ENCODE data around the gene CINP.

The CINP gene

GRCh38 chr14:102375119-102375518, 12.4 kb upstream of the CINP start:
- Histone ChIP-seq H3K27ac (ENCODE audit: low read length) (no peak overlapping the region), H3K9ac (ENCODE audit: low read length) (no peak overlapping the region), H3K9me3 (ENCODE audit: insufficient read depth, low read length) (no peaks in the 10 kb centered on the region), H3K36me3 (replicated peaks; ENCODE audit: low read depth, low read length) (no peaks in the 10 kb centered on the region), H3K4me1 (ENCODE audit: low read length) (peaks cover 26% of the 10 kb centered on the region), H3K4me3 (ENCODE audit: low read length) (no peak overlapping the region), H3K4me2 (ENCODE audit: low read length) (no peak overlapping the region), H2AFZ (ENCODE audit: low read depth, low read length) (no peak overlapping the region), H3K79me2 (ENCODE audit: low read length) (peaks cover 9% of the 10 kb centered on the region; the same call in 1 of the 2 replicates), H4K20me1 (ENCODE audit: insufficient read depth, low read length) (no peaks in the 10 kb centered on the region), H3K27me3 (ENCODE audit: low read depth, low read length) (no peaks in the 10 kb centered on the region)
- TF ChIP-seq, protein P1, sequence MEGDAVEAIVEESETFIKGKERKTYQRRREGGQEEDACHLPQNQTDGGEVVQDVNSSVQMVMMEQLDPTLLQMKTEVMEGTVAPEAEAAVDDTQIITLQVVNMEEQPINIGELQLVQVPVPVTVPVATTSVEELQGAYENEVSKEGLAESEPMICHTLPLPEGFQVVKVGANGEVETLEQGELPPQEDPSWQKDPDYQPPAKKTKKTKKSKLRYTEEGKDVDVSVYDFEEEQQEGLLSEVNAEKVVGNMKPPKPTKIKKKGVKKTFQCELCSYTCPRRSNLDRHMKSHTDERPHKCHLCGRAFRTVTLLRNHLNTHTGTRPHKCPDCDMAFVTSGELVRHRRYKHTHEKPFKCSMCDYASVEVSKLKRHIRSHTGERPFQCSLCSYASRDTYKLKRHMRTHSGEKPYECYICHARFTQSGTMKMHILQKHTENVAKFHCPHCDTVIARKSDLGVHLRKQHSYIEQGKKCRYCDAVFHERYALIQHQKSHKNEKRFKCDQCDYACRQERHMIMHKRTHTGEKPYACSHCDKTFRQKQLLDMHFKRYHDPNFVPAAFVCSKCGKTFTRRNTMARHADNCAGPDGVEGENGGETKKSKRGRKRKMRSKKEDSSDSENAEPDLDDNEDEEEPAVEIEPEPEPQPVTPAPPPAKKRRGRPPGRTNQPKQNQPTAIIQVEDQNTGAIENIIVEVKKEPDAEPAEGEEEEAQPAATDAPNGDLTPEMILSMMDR (IDR thresholded peaks at IDR 0.05; ENCODE audit: low read depth, low read length), result no peak
- TF ChIP-seq EZH2phosphoT487 (IDR thresholded peaks at IDR 0.05; ENCODE audit: low read depth), result no peak

DNA sequence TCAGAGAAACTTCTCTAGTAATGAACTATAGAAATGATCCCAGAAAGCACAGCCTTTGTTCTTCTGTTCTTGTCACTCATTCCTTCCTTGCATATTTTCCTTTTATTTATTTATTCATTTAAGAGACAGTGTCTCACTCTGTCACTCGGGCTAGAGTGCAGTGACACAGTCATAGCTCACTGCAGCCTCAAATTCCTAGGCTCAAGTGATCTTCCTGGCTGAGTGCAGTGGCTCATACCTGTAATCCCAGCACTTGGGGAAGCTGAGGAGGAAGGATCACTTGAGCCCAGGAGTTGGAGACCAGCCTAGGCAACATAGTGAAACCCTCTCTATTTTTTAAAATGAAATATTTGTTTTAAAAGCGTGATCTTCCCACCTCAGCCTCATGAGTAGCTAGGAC, 11.6 kb upstream of the CINP start:
- no peak overlapping the region for H3K9ac ChIP-seq (ENCODE audit: low read length)
- H3K27me3 ChIP-seq (ENCODE audit: low read depth, low read length), result no peaks in the 10 kb centered on the region
- no peaks in the 10 kb centered on the region for H3K36me3 ChIP-seq (replicated peaks; ENCODE audit: low read depth, low read length)
- TF ChIP-seq EZH2phosphoT487 (IDR thresholded peaks at IDR 0.05; ENCODE audit: low read depth), result no peak
- TF ChIP-seq, protein P1 (IDR thresholded peaks at IDR 0.05; ENCODE audit: low read depth, low read length), result no peak
- H4K20me1 ChIP-seq (ENCODE audit: insufficient read depth, low read length), result no peaks in the 10 kb centered on the region
- H2AFZ ChIP-seq (ENCODE audit: low read depth, low read length), result no peak overlapping the region
- H3K27ac ChIP-seq (ENCODE audit: low read length), result no peak overlapping the region
- H3K9me3 ChIP-seq (ENCODE audit: insufficient read depth, low read length), result no peaks in the 10 kb centered on the region
- H3K4me3 ChIP-seq (ENCODE audit: low read length), result no peak overlapping the region
- H3K4me2 ChIP-seq (ENCODE audit: low read length), result no peak overlapping the region
- peaks cover 30% of the 10 kb centered on the region for H3K4me1 ChIP-seq (ENCODE audit: low read length)
- H3K79me2 ChIP-seq (ENCODE audit: low read length), result peaks cover 9% of the 10 kb centered on the region; the same call in 1 of the 2 replicates

DNA sequence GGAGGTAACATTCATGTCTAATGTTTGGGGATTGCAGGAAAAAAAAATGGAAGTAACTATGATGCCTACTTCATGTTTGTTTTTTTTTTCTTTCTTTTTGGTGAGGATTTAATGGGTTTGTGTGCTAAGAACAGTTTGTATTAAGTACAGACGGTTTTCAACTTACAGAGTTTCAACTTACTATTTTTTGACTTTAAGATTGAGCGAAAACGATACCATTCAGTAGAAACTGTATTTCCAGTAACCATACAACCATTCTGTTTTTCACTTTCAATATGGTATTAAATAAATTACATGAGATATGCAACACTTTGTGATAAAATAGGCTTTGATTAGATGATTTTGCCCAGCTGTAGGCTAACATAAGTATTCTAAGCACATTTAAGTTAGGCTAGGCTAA, 10.4 kb upstream of the CINP start:
- Histone ChIP-seq H3K4me1 (ENCODE audit: low read length) (peaks cover 30% of the 10 kb centered on the region), H3K9me3 (ENCODE audit: insufficient read depth, low read length) (no peaks in the 10 kb centered on the region), H3K79me2 (ENCODE audit: low read length) (peaks cover 15% of the 10 kb centered on the region; the same call in 1 of the 2 replicates), H3K4me3 (ENCODE audit: low read length) (peak overlapping the region; percentile 58), H4K20me1 (ENCODE audit: insufficient read depth, low read length) (no peaks in the 10 kb centered on the region), H2AFZ (ENCODE audit: low read depth, low read length) (no peak overlapping the region), H3K27ac (ENCODE audit: low read length) (peak overlapping the region; percentile 55), H3K27me3 (ENCODE audit: low read depth, low read length) (no peaks in the 10 kb centered on the region), H3K9ac (ENCODE audit: low read length) (peak overlapping the region; percentile 9; the same call in 1 of the 2 replicates), H3K36me3 (replicated peaks; ENCODE audit: low read depth, low read length) (no peaks in the 10 kb centered on the region), H3K4me2 (ENCODE audit: low read length) (peak overlapping the region; percentile 67)
- TF ChIP-seq, protein P1 (IDR thresholded peaks at IDR 0.05; ENCODE audit: low read depth, low read length), result no peak
- no peak for TF ChIP-seq EZH2phosphoT487 (IDR thresholded peaks at IDR 0.05; ENCODE audit: low read depth)

- H2AFZ ChIP-seq (ENCODE audit: low read depth, low read length), result no peak overlapping the region
- H3K9ac ChIP-seq (ENCODE audit: low read length), result no peak overlapping the region
- H4K20me1 ChIP-seq (ENCODE audit: insufficient read depth, low read length), result no peaks in the 10 kb centered on the region
- peaks cover 15% of the 10 kb centered on the region; the same call in 1 of the 2 replicates for H3K79me2 ChIP-seq (ENCODE audit: low read length)
- H3K27ac ChIP-seq (ENCODE audit: low read length), result no peak overlapping the region
- H3K4me3 ChIP-seq (ENCODE audit: low read length), result no peak overlapping the region
- peaks cover 35% of the 10 kb centered on the region for H3K4me1 ChIP-seq (ENCODE audit: low read length)
- H3K9me3 ChIP-seq (ENCODE audit: insufficient read depth, low read length), result no peaks in the 10 kb centered on the region
- TF ChIP-seq EZH2phosphoT487 (IDR thresholded peaks at IDR 0.05; ENCODE audit: low read depth), result no peak
- TF ChIP-seq, protein P1 (IDR thresholded peaks at IDR 0.05; ENCODE audit: low read depth, low read length), result no peak
- no peaks in the 10 kb centered on the region for H3K36me3 ChIP-seq (replicated peaks; ENCODE audit: low read depth, low read length)
- H3K27me3 ChIP-seq (ENCODE audit: low read depth, low read length), result no peaks in the 10 kb centered on the region
- peak overlapping the region; percentile 46 for H3K4me2 ChIP-seq (ENCODE audit: low read length)
Observed at GRCh38 chr14:102371361-102371760, 8.7 kb upstream of the CINP start.

Measured in OCI-LY3 (cell line).